GM20000 (cell line): ENCODE data around the gene MMRN2.

Source experiments
- DNase-seq: peaks from one replicate; pipeline ENCODE4 v3.0.0; 2012; ENCODE audit warnings: low spot score
- TF ChIP-seq, protein P1 (sequence below): IDR thresholded peaks from 2 replicates; pipeline ENCODE4 v1.5.1; 2012; ENCODE audit warnings: mild to moderate bottlenecking, control low read depth; ENCODE audit errors: extremely low read depth, missing control alignments

The MMRN2 gene

DNA sequence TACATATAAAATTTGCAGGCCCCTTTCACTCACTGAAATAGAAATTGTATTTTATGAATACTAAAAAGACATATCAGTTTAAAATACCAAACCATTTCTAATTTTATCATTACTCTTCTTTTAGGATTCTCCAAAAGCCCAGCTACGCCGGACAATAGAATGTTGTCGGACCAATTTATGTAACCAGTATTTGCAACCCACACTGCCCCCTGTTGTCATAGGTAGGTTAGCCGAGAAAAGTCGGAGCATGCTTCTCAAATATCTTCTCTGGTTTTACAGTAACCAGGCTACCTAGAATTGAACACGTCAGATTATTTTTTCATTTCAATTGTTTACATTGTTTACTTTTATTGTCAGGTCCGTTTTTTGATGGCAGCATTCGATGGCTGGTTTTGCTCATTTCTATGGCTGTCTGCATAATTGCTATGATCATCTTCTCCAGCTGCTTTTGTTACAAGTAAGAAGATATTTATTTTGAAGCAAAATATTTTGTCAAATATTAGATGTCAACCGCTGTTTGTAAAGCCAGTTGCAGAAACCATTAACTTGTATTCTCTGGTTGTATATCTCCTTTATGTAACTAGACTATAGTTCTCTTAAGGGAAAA is 57.6 kb downstream of the MMRN2 start:
- peak; percentile 48 for DNase-seq

DNA sequence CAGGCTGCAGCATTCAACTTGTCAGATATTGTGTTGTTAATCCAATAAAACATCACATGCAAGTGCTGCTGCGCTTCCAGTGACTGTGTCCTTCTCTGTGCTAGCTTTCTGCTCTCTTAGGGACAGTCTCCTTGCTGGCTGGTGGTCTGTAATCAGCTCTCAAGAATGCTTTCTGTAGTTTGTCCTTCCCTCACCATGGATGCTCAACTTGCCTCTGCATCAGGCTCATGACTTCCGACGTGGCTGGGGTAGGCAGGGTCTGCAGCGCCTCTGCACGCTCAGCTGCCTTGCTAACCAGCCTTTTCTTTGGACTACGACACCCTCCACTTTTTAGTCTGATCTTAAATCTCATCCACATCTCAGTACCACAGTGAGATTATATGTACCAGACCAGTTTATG is 58.3 kb downstream of the MMRN2 start:
- DNase-seq, result no peak
- TF ChIP-seq, protein P1, sequence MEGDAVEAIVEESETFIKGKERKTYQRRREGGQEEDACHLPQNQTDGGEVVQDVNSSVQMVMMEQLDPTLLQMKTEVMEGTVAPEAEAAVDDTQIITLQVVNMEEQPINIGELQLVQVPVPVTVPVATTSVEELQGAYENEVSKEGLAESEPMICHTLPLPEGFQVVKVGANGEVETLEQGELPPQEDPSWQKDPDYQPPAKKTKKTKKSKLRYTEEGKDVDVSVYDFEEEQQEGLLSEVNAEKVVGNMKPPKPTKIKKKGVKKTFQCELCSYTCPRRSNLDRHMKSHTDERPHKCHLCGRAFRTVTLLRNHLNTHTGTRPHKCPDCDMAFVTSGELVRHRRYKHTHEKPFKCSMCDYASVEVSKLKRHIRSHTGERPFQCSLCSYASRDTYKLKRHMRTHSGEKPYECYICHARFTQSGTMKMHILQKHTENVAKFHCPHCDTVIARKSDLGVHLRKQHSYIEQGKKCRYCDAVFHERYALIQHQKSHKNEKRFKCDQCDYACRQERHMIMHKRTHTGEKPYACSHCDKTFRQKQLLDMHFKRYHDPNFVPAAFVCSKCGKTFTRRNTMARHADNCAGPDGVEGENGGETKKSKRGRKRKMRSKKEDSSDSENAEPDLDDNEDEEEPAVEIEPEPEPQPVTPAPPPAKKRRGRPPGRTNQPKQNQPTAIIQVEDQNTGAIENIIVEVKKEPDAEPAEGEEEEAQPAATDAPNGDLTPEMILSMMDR, result no peak

More for the DNA sequence above, 57.6 kb downstream of the MMRN2 start:
- TF ChIP-seq, protein P1, result peak; percentile 30

GRCh38 chr10:86898511-86898910 is 58.9 kb downstream of the MMRN2 start:
- TF ChIP-seq, protein P1, result no peak
- no peak for DNase-seq

DNA sequence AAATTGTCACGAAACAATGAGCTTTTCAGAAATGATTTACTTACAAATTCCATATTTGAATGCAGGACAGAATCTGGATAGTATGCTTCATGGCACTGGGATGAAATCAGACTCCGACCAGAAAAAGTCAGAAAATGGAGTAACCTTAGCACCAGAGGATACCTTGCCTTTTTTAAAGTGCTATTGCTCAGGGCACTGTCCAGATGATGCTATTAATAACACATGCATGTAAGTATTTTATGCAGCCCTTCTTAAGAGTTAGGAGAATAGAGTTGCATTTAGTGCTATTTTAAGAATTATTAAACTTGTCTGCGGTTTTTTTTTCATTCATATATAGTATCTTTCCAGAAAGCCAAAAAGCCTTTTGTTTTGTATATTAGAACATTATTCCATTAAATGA is 67.4 kb downstream of the MMRN2 start:
- DNase-seq, result no peak
- TF ChIP-seq, protein P1, result no peak

GRCh38 chr10:86888585-86889381 is 68.6 kb downstream of the MMRN2 start:
- TF ChIP-seq, protein P1, result no peak
- DNase-seq, result peak; percentile 76
